Thymus (tissue), 11 donors: ENCODE data around the gene VWA3A. TPM values are rescaled to one million over a fixed set of nuclear protein-coding genes. Genes with fewer than 3 reads are reported as not detected.

Experiments
- DNase-seq, 9 donors: peaks; one replicate each; pipeline ENCODE4 v3.0.0-alpha.2; 2013; ENCODE audit warnings: low spot score in 9 of 9, low read depth in 6 of 9, missing footprints in 1 of 9
- H3K27ac ChIP-seq, 2 donors: one replicate each; pipeline ENCODE4 v1.5.1; 2013; ENCODE audit warnings: control low read depth in 1 of 2, low read depth in 1 of 2, low read length in 1 of 2, mild to moderate bottlenecking in 1 of 2, moderate library complexity in 1 of 2
- H3K27me3 ChIP-seq, 2 donors: one replicate each; pipeline ENCODE4 v1.5.1; 2013; ENCODE audit warnings: low read length in 1 of 2; ENCODE audit not compliant: control insufficient read depth in 2 of 2, insufficient read depth in 1 of 2
- H3K36me3 ChIP-seq, 2 donors: one replicate each; pipeline ENCODE4 v1.5.1; 2013; ENCODE audit warnings: low read length in 1 of 2, mild to moderate bottlenecking in 1 of 2, moderate library complexity in 1 of 2; ENCODE audit not compliant: control insufficient read depth in 2 of 2, insufficient read depth in 2 of 2
- H3K4me1 ChIP-seq, 2 donors: one replicate each; pipeline ENCODE4 v1.5.1; 2013; ENCODE audit warnings: low read length in 2 of 2; ENCODE audit not compliant: control insufficient read depth in 2 of 2, insufficient read depth in 2 of 2
- H3K4me3 ChIP-seq, 2 donors: one replicate each; pipeline ENCODE4 v1.5.1; 2013; ENCODE audit warnings: low read length in 2 of 2, control low read depth in 1 of 2, mild to moderate bottlenecking in 1 of 2
- H3K9me3 ChIP-seq, 2 donors: one replicate each; pipeline ENCODE4 v1.5.1; 2013; ENCODE audit warnings: low read length in 1 of 2, mild to moderate bottlenecking in 1 of 2; ENCODE audit not compliant: control insufficient read depth in 2 of 2, insufficient read depth in 1 of 2
- WGBS: extraction: QIAGEN DNeasy Blood & Tissue Kit; methylation state at CpG from one replicate; pipeline ENCODE4 v1.1.7; 2013; 5-methylcytosine and 5-hydroxymethylcytosine counted together
- polyA plus RNA-seq: library from polyadenylated mRNA; stranded (reverse); fragments of 200-250 nt; gene quantifications from one replicate; pipeline ENCODE4 v1.2.3, GENCODE V29; 2013
- total RNA-seq: library from RNA; stranded (reverse); fragments of 120-200 nt; gene quantifications from one replicate; pipeline ENCODE4 v1.2.4, GENCODE V29; 2013
- donor health status: healthy.

Gene VWA3A
- total and polyA plus RNA-seq, 2 donors = 0.09 to 0.18 TPM

DNA sequence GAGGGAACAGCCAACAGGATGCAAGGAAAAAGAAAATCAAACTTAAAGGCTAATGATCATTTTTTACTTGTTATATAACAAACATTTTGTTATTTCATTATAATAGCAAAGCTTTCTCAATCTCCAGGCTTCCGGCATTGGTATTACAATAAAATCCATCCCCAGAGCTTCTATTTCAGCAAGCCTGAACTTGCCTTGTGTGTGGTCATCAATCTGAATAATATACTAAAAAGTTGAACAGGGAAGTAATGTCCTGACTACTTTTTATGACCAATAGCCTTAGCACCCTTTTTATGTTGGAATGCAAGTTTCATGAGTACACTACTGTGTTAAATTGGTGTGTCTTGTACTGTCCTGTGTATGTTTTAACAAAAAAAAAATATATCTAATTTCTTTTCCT, 27.1 kb upstream of the VWA3A start:
- peaks cover 0 to 5% of the 10 kb centered on the region in 2 donors for H3K9me3 ChIP-seq
- no peaks in the 10 kb centered on the region for H3K36me3 ChIP-seq
- DNase-seq = no peak
- 97% methylated on average over 1 of the region's 1 CpG for WGBS
- no peaks in the 10 kb centered on the region for H3K27me3 ChIP-seq
- no peak overlapping the region for H3K4me3 ChIP-seq
- no peaks in the 10 kb centered on the region for H3K4me1 ChIP-seq
- H3K27ac ChIP-seq = no peak overlapping the region

DNA sequence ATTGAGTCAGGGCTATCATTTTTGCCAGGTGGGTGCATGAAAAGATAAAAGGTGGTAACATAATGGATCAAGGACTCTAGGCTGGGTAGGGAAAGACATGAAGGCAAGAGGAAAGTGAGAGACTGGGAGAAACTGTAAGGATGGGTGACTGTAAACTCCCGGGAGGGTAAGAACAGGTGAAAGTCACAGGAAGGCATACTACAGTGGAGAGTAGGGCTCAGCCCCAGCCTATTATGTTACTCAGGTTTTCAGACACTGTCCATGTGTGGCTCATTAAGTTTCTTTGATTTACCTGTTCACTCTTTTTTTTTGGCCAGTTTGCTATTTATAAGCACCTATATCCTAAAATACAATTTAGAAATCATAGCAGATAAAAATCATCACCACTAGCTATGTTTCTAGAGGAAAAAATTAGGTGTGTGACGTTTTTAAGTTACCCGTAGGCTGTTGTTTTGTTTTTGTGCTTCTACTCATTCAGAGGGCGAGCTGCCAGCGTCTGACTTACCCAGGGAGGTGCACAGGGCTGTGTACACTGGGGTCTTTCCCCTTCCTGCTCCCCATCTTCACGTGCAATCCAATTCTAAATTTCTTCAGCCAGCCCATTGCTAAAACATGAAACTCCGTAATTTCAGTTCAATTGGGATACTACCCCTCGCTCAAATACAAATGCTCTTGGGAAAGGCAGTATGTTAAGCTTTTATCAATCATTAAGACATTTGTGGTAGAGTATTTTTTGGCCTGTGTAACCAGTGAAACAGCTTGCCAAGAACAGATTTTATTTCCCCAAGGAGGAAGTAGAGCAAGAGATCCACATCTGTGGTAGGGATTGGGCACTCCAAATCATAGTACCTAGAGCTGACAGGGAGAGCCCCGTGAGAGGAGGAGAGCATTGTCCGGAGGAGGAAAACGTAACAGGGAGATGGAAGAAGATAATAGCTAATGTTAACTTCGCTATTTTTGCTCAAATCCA, 21.7 kb upstream of the VWA3A start:
- no peak for DNase-seq
- H3K36me3 ChIP-seq = no peaks in the 10 kb centered on the region
- no peaks in the 10 kb centered on the region for H3K27me3 ChIP-seq
- H3K27ac ChIP-seq = peak overlapping the region in 1 of 2 donors; percentile 46
- H3K4me3 ChIP-seq = no peak overlapping the region
- H3K9me3 ChIP-seq = peaks cover 0 to 5% of the 10 kb centered on the region in 2 donors
- WGBS = 93% methylated on average over 12 of the region's 12 CpGs
- no peaks in the 10 kb centered on the region for H3K4me1 ChIP-seq

- no peaks in the 10 kb centered on the region for H3K36me3 ChIP-seq
- no peaks in the 10 kb centered on the region for H3K27me3 ChIP-seq
- no peak overlapping the region for H3K4me3 ChIP-seq
- peaks cover 0 to 5% of the 10 kb centered on the region in 2 donors for H3K9me3 ChIP-seq
- H3K27ac ChIP-seq = peak overlapping the region in 1 of 2 donors; percentile 46
- no peaks in the 10 kb centered on the region for H3K4me1 ChIP-seq
- DNase-seq = no peak
- WGBS = 97% methylated on average over 7 of the region's 7 CpGs
These were observed 20.9 kb upstream of the VWA3A start for GRCh38 chr16:22071331-22071910.

GRCh38 chr16:22073350-22073749, 19.0 kb upstream of the VWA3A start:
- Histone ChIP-seq H3K4me3 (no peak overlapping the region), H3K36me3 (no peaks in the 10 kb centered on the region), H3K9me3 (no peaks in the 10 kb centered on the region), H3K4me1 (no peaks in the 10 kb centered on the region), H3K27me3 (no peaks in the 10 kb centered on the region), H3K27ac (no peak overlapping the region)
- WGBS = 97% methylated on average over 3 of the region's 3 CpGs
- DNase-seq = no peak

DNA sequence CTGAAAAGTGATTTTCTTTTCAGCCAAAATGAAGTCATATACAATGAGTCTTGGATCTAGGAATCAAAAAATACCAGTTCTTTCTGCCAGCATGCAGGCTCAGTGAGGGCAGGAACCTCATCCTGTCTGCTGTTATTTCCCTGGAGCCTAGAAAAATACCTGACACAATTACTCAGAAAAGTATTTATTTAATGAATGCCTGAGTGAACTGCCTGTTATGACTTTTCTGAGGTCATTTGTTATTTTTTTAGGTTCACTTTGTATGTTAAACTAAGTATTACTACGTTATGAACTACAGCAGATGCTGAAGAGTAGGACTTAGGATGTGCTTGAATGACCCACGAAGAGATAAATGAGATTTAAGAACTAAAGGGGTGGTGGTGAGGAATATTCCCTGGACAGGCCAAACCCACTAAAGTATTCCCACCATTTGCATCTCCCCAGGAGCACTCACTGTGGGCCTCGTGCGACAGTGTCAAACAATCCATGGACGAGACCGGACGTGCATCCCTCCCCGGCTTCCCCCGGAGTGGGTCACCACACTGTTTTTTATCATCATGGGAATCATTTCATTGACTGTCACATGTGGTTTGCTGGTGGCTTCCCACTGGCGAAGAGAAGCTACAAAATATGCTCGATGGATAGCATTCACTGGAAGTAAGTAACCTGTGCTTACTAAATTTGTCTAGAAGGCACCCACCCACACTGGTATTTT, 17.1 kb upstream of the VWA3A start:
- WGBS = 98% methylated on average over 11 of the region's 11 CpGs
- DNase-seq = no peak
- H3K27me3 ChIP-seq = no peaks in the 10 kb centered on the region
- no peaks in the 10 kb centered on the region for H3K36me3 ChIP-seq
- H3K27ac ChIP-seq = no peak overlapping the region
- no peak overlapping the region for H3K4me3 ChIP-seq
- no peaks in the 10 kb centered on the region for H3K9me3 ChIP-seq
- no peaks in the 10 kb centered on the region for H3K4me1 ChIP-seq

DNA sequence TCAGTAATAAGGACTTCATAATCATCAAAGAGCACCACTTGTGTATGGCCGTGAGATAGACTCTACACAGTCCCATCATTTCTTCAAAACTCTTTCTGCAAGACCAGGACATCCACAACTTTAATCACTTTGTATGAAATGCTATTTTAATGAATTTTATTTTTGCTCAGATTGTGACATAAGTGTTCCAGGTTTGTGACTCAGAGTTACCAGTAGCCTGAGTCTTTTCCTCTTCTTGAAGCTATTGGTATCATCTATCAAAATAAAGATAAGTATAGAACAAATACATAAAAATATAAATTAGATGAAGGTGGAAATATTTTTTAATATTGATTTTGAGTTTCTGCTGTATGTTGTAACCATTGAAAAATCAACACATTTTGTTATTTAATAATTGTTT, 16.6 kb upstream of the VWA3A start:
- no peak for DNase-seq
- 99% methylated on average over 1 of the region's 1 CpG for WGBS
- H3K9me3 ChIP-seq = no peaks in the 10 kb centered on the region
- H3K4me3 ChIP-seq = no peak overlapping the region
- H3K4me1 ChIP-seq = no peaks in the 10 kb centered on the region
- H3K27ac ChIP-seq = no peak overlapping the region
- H3K27me3 ChIP-seq = no peaks in the 10 kb centered on the region
- no peaks in the 10 kb centered on the region for H3K36me3 ChIP-seq

GRCh38 chr16:22077700-22078313, 14.5 kb upstream of the VWA3A start:
- Histone ChIP-seq H3K4me3 (no peak overlapping the region), H3K27ac (no peak overlapping the region), H3K27me3 (no peaks in the 10 kb centered on the region), H3K36me3 (no peaks in the 10 kb centered on the region), H3K9me3 (no peaks in the 10 kb centered on the region), H3K4me1 (no peaks in the 10 kb centered on the region)
- WGBS = 49% methylated on average over 8 of the region's 8 CpGs
- DNase-seq = peak; percentile 11 to 74 (median 49)

- Histone ChIP-seq H3K4me3 (no peak overlapping the region), H3K4me1 (no peaks in the 10 kb centered on the region), H3K27ac (no peak overlapping the region), H3K27me3 (no peaks in the 10 kb centered on the region), H3K9me3 (no peaks in the 10 kb centered on the region), H3K36me3 (no peaks in the 10 kb centered on the region)
- 97% methylated on average over 1 of the region's 1 CpG for whole genome bisulfite sequencing
- no peak for DNase-seq
These were observed 13.7 kb upstream of the VWA3A start for GRCh38 chr16:22078656-22079055.
